ENCODE measurements around the gene EIF1AD.

GRCh38 chr11:65972116-65972515, 29.8 kb downstream of the EIF1AD start:
- TF ChIP-seq CTCF (IDR thresholded peaks at IDR 0.05) (no peak), EP300 (IDR thresholded peaks at IDR 0.05) (no peak), POLR2A (IDR thresholded peaks at IDR 0.05) (no peak)
